ENCODE results near the gene AVPR1B. TPM values are rescaled to one million over a fixed set of nuclear protein-coding genes. Genes with fewer than 3 reads are reported as not detected.

Gene AVPR1B
- total and polyA plus RNA-seq, 2 of the 13 experiments (the other 11 are each of a cell fraction or from before 2014, with no cell fraction given) = 0.05 TPM; not detected in 1

- Histone ChIP-seq H3K4me3 (replicated peaks in 1 of 3; ENCODE audit: insufficient read depth in 1 of 3, low read depth in 2 of 3, low read length in 3 of 3) (peak overlapping the region; percentile 33 to 56 (median 40); a peak in 4 of 6 replicates), H2AFZ (ENCODE audit: low read length) (no peak overlapping the region), H3K36me3 (replicated peaks in 1 of 2; ENCODE audit: control insufficient read depth in 1 of 2, insufficient read depth in 2 of 2, low read length in 2 of 2) (no peaks in the 10 kb centered on the region), H3K9ac (ENCODE audit: insufficient read depth, low read depth, low read length) (no peak overlapping the region), H4K20me1 (ENCODE audit: insufficient read depth, low read length) (no peaks in the 10 kb centered on the region), H3K4me2 (ENCODE audit: low read depth, low read length) (peak overlapping the region; percentile 68), H3K27ac (ENCODE audit: extremely low read length, insufficient read depth, low read length) (no peak overlapping the region), H3K79me2 (ENCODE audit: insufficient read depth, low read length) (no peaks in the 10 kb centered on the region), H3K27me3 (ENCODE audit: control insufficient read depth in 1 of 2, insufficient read depth in 2 of 2, low read length in 2 of 2) (peaks cover 0 to 4% of the 10 kb centered on the region in 2 experiments; a peak in 2 of 5 replicates), H3K9me3 (ENCODE audit: low read length) (peaks cover 13% of the 10 kb centered on the region), H3K4me1 (ENCODE audit: insufficient read depth, low read length) (peaks cover 53% of the 10 kb centered on the region)
- ChIA-PET POLR2A (no interaction called here), CTCF (ENCODE audit: low intra/inter-chr PET ratio, low total read pairs) (no interaction called here)
- WGBS (ENCODE audit: low lambda C conversion rate) = 53% methylated on average over 5 of the region's 5 CpGs
- in situ Hi-C loops (cut with HindIII; ENCODE audit: extremely low pct_ligation_motif_present, low pct_unique_long_range_greater_than_20kb) (no loop called here), intact Hi-C loops (cut with micrococcal nuclease; ENCODE audit: unreplicated experiment) (no loop called here)
- ATAC-seq = no peak
- no TSS peak for BruUV-seq (replicated peaks)
- TF ChIP-seq BATF2 (CRISPR knock-in tag; IDR thresholded peaks at IDR 0.05) (0 out of 2 replicates have a peak, but pooled peaks have one; percentile 8), MNT (IDR thresholded peaks at IDR 0.05) (no peak), ZNF576 (CRISPR knock-in tag; IDR thresholded peaks at IDR 0.05) (no peak)
- DNase-seq (ENCODE audit: low spot score) = no peak
- FAIRE-seq = no peak
Observed at GRCh38 chr1:206116873-206117150, 376 bp downstream of the AVPR1B start.

GRCh38 chr1:206116191-206116872 is 856 bp downstream of the AVPR1B start:
- Histone ChIP-seq H3K9me3 (ENCODE audit: low read length) (peaks cover 9% of the 10 kb centered on the region), H3K27ac (ENCODE audit: extremely low read length, insufficient read depth, low read length) (no peak overlapping the region), H3K36me3 (replicated peaks in 1 of 2; ENCODE audit: control insufficient read depth in 1 of 2, insufficient read depth in 2 of 2, low read length in 2 of 2) (no peaks in the 10 kb centered on the region), H2AFZ (ENCODE audit: low read length) (no peak overlapping the region), H4K20me1 (ENCODE audit: insufficient read depth, low read length) (no peaks in the 10 kb centered on the region), H3K79me2 (ENCODE audit: insufficient read depth, low read length) (no peaks in the 10 kb centered on the region), H3K4me2 (ENCODE audit: low read depth, low read length) (peak overlapping the region; percentile 68; the same call in 1 of the 2 replicates), H3K27me3 (ENCODE audit: control insufficient read depth in 1 of 2, insufficient read depth in 2 of 2, low read length in 2 of 2) (peaks cover 0 to 4% of the 10 kb centered on the region in 2 experiments; a peak in 2 of 5 replicates), H3K4me1 (ENCODE audit: insufficient read depth, low read length) (peaks cover 58% of the 10 kb centered on the region), H3K9ac (ENCODE audit: insufficient read depth, low read depth, low read length) (no peak overlapping the region), H3K4me3 (replicated peaks in 1 of 3; ENCODE audit: insufficient read depth in 1 of 3, low read depth in 2 of 3, low read length in 3 of 3) (peak overlapping the region in 1 of 3 experiments; percentile 56; a peak in 2 of 6 replicates)
- 79% methylated on average over 14 of the region's 25 CpGs for WGBS (ENCODE audit: low lambda C conversion rate)
- intact Hi-C loops (cut with micrococcal nuclease; ENCODE audit: unreplicated experiment) = no loop called here
- TF ChIP-seq RELA (CRISPR knock-in tag; IDR thresholded peaks at IDR 0.05) = no peak
- no peak for TF ChIP-seq EZH2 (conservative IDR thresholded peaks at IDR 0.05; ENCODE audit: low read depth, low read length)
- 0 out of 2 replicates have a peak, but pooled peaks have one; percentile 1 for TF ChIP-seq BATF2 (CRISPR knock-in tag; IDR thresholded peaks at IDR 0.05)
- 0 out of 2 replicates have a peak, but pooled peaks have one; percentile 33 for TF ChIP-seq ZBTB38 (CRISPR knock-in tag; IDR thresholded peaks at IDR 0.05)
- TF ChIP-seq ZFP41 (CRISPR knock-in tag; IDR thresholded peaks at IDR 0.05; ENCODE audit: borderline replicate concordance) = 0 out of 2 replicates have a peak, but pooled peaks have one; percentile 34
- ATAC-seq = no peak
- POLR2A ChIA-PET = no interaction called here
- no peak for DNase-seq (ENCODE audit: low spot score)
- in situ Hi-C loops (cut with HindIII; ENCODE audit: extremely low pct_ligation_motif_present, low pct_unique_long_range_greater_than_20kb) = no loop called here
- no peak for FAIRE-seq
- no TSS peak for BruUV-seq (replicated peaks)
- CTCF ChIA-PET (ENCODE audit: low intra/inter-chr PET ratio, low total read pairs) = no interaction called here
